Measurements from ENCODE around the gene NDC80.
A peak's percentile ranks its signal among the peaks of the same experiment; 100 is the strongest.

Gene NDC80

DNA sequence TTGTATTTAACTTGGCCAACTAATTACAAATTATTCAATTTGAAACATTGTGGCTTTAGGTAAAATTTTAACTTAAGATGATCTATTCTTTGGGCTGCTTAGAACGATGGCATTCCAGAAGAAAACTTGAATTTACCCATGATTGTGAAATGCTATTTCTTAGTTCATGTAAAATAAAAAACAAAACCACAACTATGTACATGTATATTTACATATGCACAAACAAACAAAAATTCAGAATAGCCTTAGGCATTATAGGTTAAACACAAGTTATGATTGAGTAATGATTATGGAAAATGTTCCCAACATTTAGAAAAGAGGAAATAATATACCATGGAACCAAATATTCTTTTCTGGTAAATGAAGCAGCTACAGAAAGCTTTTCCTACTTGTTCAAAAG lies 80.6 kb downstream of the NDC80 start:
- Histone ChIP-seq H4K8ac (ENCODE audit: low read length) (no peak overlapping the region), H3K79me1 (replicated peaks; ENCODE audit: low read length, poor library complexity, severe bottlenecking) (no peaks in the 10 kb centered on the region), H3K27me3 (ENCODE audit: control insufficient read depth in 1 of 2, insufficient read depth in 1 of 2, low read length in 2 of 2) (no peaks in the 10 kb centered on the region), H2BK15ac (ENCODE audit: low read depth, poor library complexity, severe bottlenecking) (no peak overlapping the region), H3K4me2 (ENCODE audit: low read length, poor library complexity, severe bottlenecking) (no peak overlapping the region), H3K18ac (ENCODE audit: low read depth in 1 of 2, low read length in 2 of 2) (no peak overlapping the region), H3K4me1 (ENCODE audit: control insufficient read depth, insufficient read depth, low read depth, low read length) (no peaks in the 10 kb centered on the region), H3K9ac (ENCODE audit: low read length) (no peak overlapping the region), H3K9me3 (ENCODE audit: control insufficient read depth, low read length) (no peaks in the 10 kb centered on the region), H2BK120ac (ENCODE audit: low read depth, low read length) (no peak overlapping the region), H3K23ac (ENCODE audit: low read length in 2 of 2) (no peak overlapping the region), H2BK12ac (ENCODE audit: low read length in 2 of 2) (no peak overlapping the region), H2AK5ac (ENCODE audit: low read length, severe bottlenecking) (no peak overlapping the region), H2BK5ac (ENCODE audit: low read depth, low read length, poor library complexity, severe bottlenecking) (no peak overlapping the region), H3K14ac (ENCODE audit: low read length in 2 of 2) (no peak overlapping the region), H3K36me3 (ENCODE audit: control insufficient read depth in 1 of 2, insufficient read depth in 2 of 2, low read depth in 1 of 2, low read length in 2 of 2) (no peaks in the 10 kb centered on the region), H2AFZ (ENCODE audit: low read depth, low read length) (no peak overlapping the region), H3K4me3 (ENCODE audit: insufficient read depth in 1 of 2, low read depth in 1 of 2, low read length in 2 of 2) (no peak overlapping the region), H3K27ac (ENCODE audit: low read length, poor library complexity, severe bottlenecking) (no peak overlapping the region), H4K91ac (ENCODE audit: low read length) (no peak overlapping the region), H3K4ac (ENCODE audit: low read depth in 1 of 2, low read length in 2 of 2) (no peak overlapping the region)
- DNase-seq = no peak
- no CpG with 5 or more reads among the region's 1 CpG for WGBS

DNA sequence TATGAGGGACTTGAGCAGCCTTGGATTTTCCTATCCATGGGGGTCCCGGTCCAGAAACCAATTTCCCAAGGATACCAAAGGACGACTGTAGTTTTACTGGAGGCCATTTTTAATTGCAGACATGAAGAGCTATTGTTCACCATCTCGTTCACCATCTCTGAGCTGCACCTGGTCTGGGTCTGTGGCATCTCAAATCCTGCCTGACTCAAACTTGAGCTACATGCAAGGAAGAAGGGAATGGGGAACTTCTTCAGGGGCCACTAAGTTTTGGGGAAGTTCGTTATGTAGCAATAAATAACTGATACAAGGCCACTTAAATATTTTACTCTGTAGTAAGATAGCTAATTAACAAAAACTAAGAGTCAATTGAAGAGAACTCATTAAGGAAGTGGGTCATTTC lies 82.1 kb downstream of the NDC80 start:
- Histone ChIP-seq H3K4me1 (ENCODE audit: control insufficient read depth, insufficient read depth, low read depth, low read length) (peaks cover 3% of the 10 kb centered on the region), H2AFZ (ENCODE audit: low read depth, low read length) (no peak overlapping the region), H3K23ac (ENCODE audit: low read length in 2 of 2) (no peak overlapping the region), H4K8ac (ENCODE audit: low read length) (no peak overlapping the region), H3K4me3 (ENCODE audit: insufficient read depth in 1 of 2, low read depth in 1 of 2, low read length in 2 of 2) (no peak overlapping the region), H2BK15ac (ENCODE audit: low read depth, poor library complexity, severe bottlenecking) (no peak overlapping the region), H3K27me3 (ENCODE audit: control insufficient read depth in 1 of 2, insufficient read depth in 1 of 2, low read length in 2 of 2) (no peaks in the 10 kb centered on the region), H3K4ac (ENCODE audit: low read depth in 1 of 2, low read length in 2 of 2) (no peak overlapping the region), H2BK12ac (ENCODE audit: low read length in 2 of 2) (no peak overlapping the region), H2BK5ac (ENCODE audit: low read depth, low read length, poor library complexity, severe bottlenecking) (no peak overlapping the region), H3K9ac (ENCODE audit: low read length) (no peak overlapping the region), H3K79me1 (replicated peaks; ENCODE audit: low read length, poor library complexity, severe bottlenecking) (no peaks in the 10 kb centered on the region), H2AK5ac (ENCODE audit: low read length, severe bottlenecking) (no peak overlapping the region), H3K18ac (ENCODE audit: low read depth in 1 of 2, low read length in 2 of 2) (no peak overlapping the region), H3K9me3 (ENCODE audit: control insufficient read depth, low read length) (no peaks in the 10 kb centered on the region), H3K36me3 (ENCODE audit: control insufficient read depth in 1 of 2, insufficient read depth in 2 of 2, low read depth in 1 of 2, low read length in 2 of 2) (no peaks in the 10 kb centered on the region), H3K4me2 (ENCODE audit: low read length, poor library complexity, severe bottlenecking) (no peak overlapping the region), H4K91ac (ENCODE audit: low read length) (no peak overlapping the region), H2BK120ac (ENCODE audit: low read depth, low read length) (no peak overlapping the region), H3K27ac (ENCODE audit: low read length, poor library complexity, severe bottlenecking) (no peak overlapping the region), H3K14ac (ENCODE audit: low read length in 2 of 2) (no peak overlapping the region)
- DNase-seq = no peak
- 80% methylated on average over 3 of the region's 4 CpGs for WGBS

DNA sequence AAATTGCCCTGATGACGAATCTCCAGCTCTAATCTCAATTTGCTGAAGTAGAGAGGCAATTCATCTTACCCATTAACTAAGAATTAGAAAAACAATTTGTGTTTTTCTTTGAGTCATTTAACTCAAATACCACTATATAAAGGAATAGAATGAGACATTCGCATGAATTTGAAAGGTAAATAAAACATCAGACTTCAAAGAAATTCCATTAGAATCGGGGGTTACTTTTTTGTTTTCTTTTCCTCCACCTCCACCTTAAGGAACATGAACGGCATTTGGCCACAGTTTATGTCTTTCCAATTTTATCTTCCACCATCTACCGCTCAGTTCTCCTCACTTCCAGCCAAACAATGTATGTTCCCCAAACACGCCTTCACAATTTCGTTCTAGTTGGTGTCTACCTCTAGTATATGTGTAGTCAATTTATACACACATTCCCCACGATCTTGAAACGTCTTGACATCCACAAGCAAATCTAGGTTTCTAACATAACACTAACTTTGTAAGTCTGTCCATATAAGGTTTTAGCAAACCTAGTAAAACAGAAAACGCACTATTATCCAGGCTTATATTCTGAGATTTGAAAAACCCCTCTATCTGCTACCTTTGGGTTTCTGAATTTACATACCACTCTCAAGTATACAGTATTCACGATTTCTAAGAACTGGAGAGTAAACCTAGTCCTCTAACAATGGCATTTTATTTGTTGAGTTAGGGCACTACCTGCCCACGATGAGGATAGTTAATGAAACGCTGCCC lies 83.0 kb downstream of the NDC80 start:
- H3K4me2 ChIP-seq (ENCODE audit: low read length, poor library complexity, severe bottlenecking) = peak overlapping the region; percentile 96
- no peak overlapping the region for H3K18ac ChIP-seq (ENCODE audit: low read depth in 1 of 2, low read length in 2 of 2)
- no peak overlapping the region for H2BK12ac ChIP-seq (ENCODE audit: low read length in 2 of 2)
- no peak overlapping the region for H2BK5ac ChIP-seq (ENCODE audit: low read depth, low read length, poor library complexity, severe bottlenecking)
- H2AK5ac ChIP-seq (ENCODE audit: low read length, severe bottlenecking) = no peak overlapping the region
- no peak overlapping the region for H2BK15ac ChIP-seq (ENCODE audit: low read depth, poor library complexity, severe bottlenecking)
- peaks cover 3% of the 10 kb centered on the region for H3K4me1 ChIP-seq (ENCODE audit: control insufficient read depth, insufficient read depth, low read depth, low read length)
- no peaks in the 10 kb centered on the region for H3K36me3 ChIP-seq (ENCODE audit: control insufficient read depth in 1 of 2, insufficient read depth in 2 of 2, low read depth in 1 of 2, low read length in 2 of 2)
- DNase-seq = no peak
- H3K4ac ChIP-seq (ENCODE audit: low read depth in 1 of 2, low read length in 2 of 2) = no peak overlapping the region
- H2BK120ac ChIP-seq (ENCODE audit: low read depth, low read length) = no peak overlapping the region
- H3K9ac ChIP-seq (ENCODE audit: low read length) = peak overlapping the region; percentile 97
- H3K27me3 ChIP-seq (ENCODE audit: control insufficient read depth in 1 of 2, insufficient read depth in 1 of 2, low read length in 2 of 2) = no peaks in the 10 kb centered on the region
- WGBS = 28% methylated on average over 13 of the region's 13 CpGs
- peak overlapping the region; percentile 42 for H3K27ac ChIP-seq (ENCODE audit: low read length, poor library complexity, severe bottlenecking)
- H3K9me3 ChIP-seq (ENCODE audit: control insufficient read depth, low read length) = no peaks in the 10 kb centered on the region
- H4K91ac ChIP-seq (ENCODE audit: low read length) = no peak overlapping the region
- H3K14ac ChIP-seq (ENCODE audit: low read length in 2 of 2) = no peak overlapping the region
- H3K4me3 ChIP-seq (ENCODE audit: insufficient read depth in 1 of 2, low read depth in 1 of 2, low read length in 2 of 2) = peak overlapping the region in 1 of 2 experiments; percentile 88
- H3K79me1 ChIP-seq (replicated peaks; ENCODE audit: low read length, poor library complexity, severe bottlenecking) = no peaks in the 10 kb centered on the region
- H2AFZ ChIP-seq (ENCODE audit: low read depth, low read length) = no peak overlapping the region
- no peak overlapping the region for H4K8ac ChIP-seq (ENCODE audit: low read length)
- no peak overlapping the region for H3K23ac ChIP-seq (ENCODE audit: low read length in 2 of 2)

DNA sequence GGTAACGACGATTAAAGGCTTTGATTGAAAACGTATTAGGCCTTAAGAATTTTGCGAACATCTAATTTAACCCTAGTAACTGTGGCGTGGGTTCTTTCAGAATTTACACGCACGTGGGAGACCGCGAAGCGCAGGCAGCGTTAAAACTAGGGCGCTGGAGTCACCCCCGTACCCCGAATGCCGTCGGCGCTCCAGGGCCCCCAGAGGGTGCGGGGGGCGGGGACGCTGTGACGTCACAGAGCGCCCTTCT lies 83.5 kb downstream of the NDC80 start:
- peak overlapping the region; percentile 97 for H2AFZ ChIP-seq (ENCODE audit: low read depth, low read length)
- H2BK5ac ChIP-seq (ENCODE audit: low read depth, low read length, poor library complexity, severe bottlenecking) = no peak overlapping the region
- H2BK12ac ChIP-seq (ENCODE audit: low read length in 2 of 2) = no peak overlapping the region
- H2AK5ac ChIP-seq (ENCODE audit: low read length, severe bottlenecking) = no peak overlapping the region
- H3K9ac ChIP-seq (ENCODE audit: low read length) = peak overlapping the region; percentile 97
- H3K4me1 ChIP-seq (ENCODE audit: control insufficient read depth, insufficient read depth, low read depth, low read length) = peaks cover 3% of the 10 kb centered on the region
- H3K27ac ChIP-seq (ENCODE audit: low read length, poor library complexity, severe bottlenecking) = peak overlapping the region; percentile 42
- H3K36me3 ChIP-seq (ENCODE audit: control insufficient read depth in 1 of 2, insufficient read depth in 2 of 2, low read depth in 1 of 2, low read length in 2 of 2) = no peaks in the 10 kb centered on the region
- H3K4me2 ChIP-seq (ENCODE audit: low read length, poor library complexity, severe bottlenecking) = peak overlapping the region; percentile 96
- H3K27me3 ChIP-seq (ENCODE audit: control insufficient read depth in 1 of 2, insufficient read depth in 1 of 2, low read length in 2 of 2) = no peaks in the 10 kb centered on the region
- H4K8ac ChIP-seq (ENCODE audit: low read length) = peak overlapping the region; percentile 55
- no peaks in the 10 kb centered on the region for H3K79me1 ChIP-seq (replicated peaks; ENCODE audit: low read length, poor library complexity, severe bottlenecking)
- no peak overlapping the region for H3K23ac ChIP-seq (ENCODE audit: low read length in 2 of 2)
- H3K18ac ChIP-seq (ENCODE audit: low read depth in 1 of 2, low read length in 2 of 2) = peak overlapping the region; percentile 69 to 91
- DNase-seq = no peak
- WGBS = 1% methylated on average over 22 of the region's 22 CpGs
- peak overlapping the region; percentile 88 to 92 for H3K4me3 ChIP-seq (ENCODE audit: insufficient read depth in 1 of 2, low read depth in 1 of 2, low read length in 2 of 2)
- H3K4ac ChIP-seq (ENCODE audit: low read depth in 1 of 2, low read length in 2 of 2) = peak overlapping the region in 1 of 2 experiments; percentile 24
- H3K9me3 ChIP-seq (ENCODE audit: control insufficient read depth, low read length) = no peaks in the 10 kb centered on the region
- no peak overlapping the region for H2BK120ac ChIP-seq (ENCODE audit: low read depth, low read length)
- no peak overlapping the region for H3K14ac ChIP-seq (ENCODE audit: low read length in 2 of 2)
- no peak overlapping the region for H4K91ac ChIP-seq (ENCODE audit: low read length)
- no peak overlapping the region for H2BK15ac ChIP-seq (ENCODE audit: low read depth, poor library complexity, severe bottlenecking)
